Osteoblast (primary cell): Measurements from ENCODE around the gene AKAP6. TPM values are rescaled to one million over a fixed set of nuclear protein-coding genes. Genes with fewer than 3 reads are reported as not detected.

Source experiments
- DNase-seq: peaks from one replicate; pipeline ENCODE4 v3.0.0; 2011; ENCODE audit warnings: low spot score, mixed read lengths; ENCODE audit not compliant: insufficient read length; ENCODE audit errors: missing footprints
- H2AFZ ChIP-seq: 2 replicates; pipeline ENCODE4 v1.6.0; 2011; ENCODE audit warnings: mild to moderate bottlenecking, low read length
- H3K27ac ChIP-seq: 2 replicates; pipeline ENCODE4 v1.5.1; 2011; ENCODE audit warnings: mild to moderate bottlenecking, low read depth, low read length, moderate library complexity
- H3K27me3 ChIP-seq: 2 replicates; pipeline ENCODE4 v1.6.0; 2012; ENCODE audit warnings: mild to moderate bottlenecking, control low read depth, inconsistent platforms, low read length, moderate library complexity; ENCODE audit not compliant: insufficient read depth
- H3K36me3 ChIP-seq: 2 replicates; pipeline ENCODE4 v1.5.1; 2011; ENCODE audit warnings: mild to moderate bottlenecking, low read length, control low read depth, moderate library complexity; ENCODE audit not compliant: insufficient read depth
- H3K4me1 ChIP-seq: 2 replicates; pipeline ENCODE4 v1.5.1; 2011; ENCODE audit warnings: mild to moderate bottlenecking, low read length, control low read depth, moderate library complexity; ENCODE audit not compliant: insufficient read depth
- H3K4me2 ChIP-seq: 2 replicates; pipeline ENCODE4 v1.6.0; 2011; ENCODE audit warnings: mild to moderate bottlenecking, low read length; ENCODE audit not compliant: insufficient read depth
- H3K4me3 ChIP-seq: fragments of 200-600 bp; sonication (generic); 3 replicates; pipeline ENCODE4 v1.5.1; 2012; ENCODE audit warnings: mild to moderate bottlenecking, low read length, inconsistent platforms; ENCODE audit not compliant: insufficient read depth
- H3K79me2 ChIP-seq: 2 replicates; pipeline ENCODE4 v1.6.0; 2012; ENCODE audit warnings: mild to moderate bottlenecking, low read length, control low read depth, inconsistent platforms; ENCODE audit not compliant: insufficient read depth
- H3K9me3 ChIP-seq: 2 replicates; pipeline ENCODE4 v1.5.1; 2011; ENCODE audit warnings: low read depth, low read length, control low read depth
- H4K20me1 ChIP-seq: 2 replicates; pipeline ENCODE4 v1.6.0; 2012; ENCODE audit warnings: mild to moderate bottlenecking, low read length, control low read depth; ENCODE audit not compliant: insufficient read depth
- CTCF ChIP-seq: IDR thresholded peaks from 2 replicates; pipeline ENCODE4 v1.5.1; 2011; ENCODE audit warnings: mild to moderate bottlenecking, low read depth, low read length, moderate library complexity; ENCODE audit errors: extremely low read depth
- total RNA-seq: library from RNA; depleted of rRNA; stranded (reverse); fragments of >200 nt; gene quantifications from 2 replicates; pipeline ENCODE4 v1.2.3, GENCODE V29; 2012

AKAP6 gene
- total RNA-seq, 1 donor: 2.2 TPM

DNA sequence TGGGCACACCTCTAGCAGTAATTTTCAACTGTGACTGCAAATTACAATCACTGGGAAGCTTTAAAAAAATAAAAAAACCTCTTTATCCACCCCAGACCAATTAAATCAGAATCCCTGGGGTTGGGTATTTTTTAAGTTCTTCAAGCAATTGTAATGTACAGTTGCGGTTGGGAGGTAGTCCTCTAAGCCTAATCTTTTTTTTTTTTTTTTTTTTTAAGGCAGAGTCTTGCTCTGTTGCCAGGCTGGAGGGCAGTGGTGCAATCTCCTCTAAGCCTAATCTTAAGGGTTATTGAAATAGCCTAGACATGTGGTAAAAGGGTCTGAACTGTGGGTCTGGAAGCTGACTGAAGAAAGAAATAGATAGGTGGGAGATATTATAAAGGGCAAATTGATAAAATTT lies 230.5 kb downstream of the AKAP6 start:
- Histone ChIP-seq H3K4me3 (no peak overlapping the region), H3K36me3 (no peaks in the 10 kb centered on the region), H3K27me3 (no peaks in the 10 kb centered on the region), H3K9me3 (no peaks in the 10 kb centered on the region), H3K4me2 (peak overlapping the region; percentile 9), H2AFZ (no peak overlapping the region), H3K27ac (peak overlapping the region; percentile 25), H3K79me2 (no peaks in the 10 kb centered on the region), H4K20me1 (no peaks in the 10 kb centered on the region), H3K4me1 (peaks cover 15% of the 10 kb centered on the region)
- no peak for TF ChIP-seq CTCF
- DNase-seq: no peak

GRCh38 chr14:32560209-32560857 lies 231.2 kb downstream of the AKAP6 start:
- H3K27me3 ChIP-seq: no peaks in the 10 kb centered on the region
- H2AFZ ChIP-seq: no peak overlapping the region
- H3K9me3 ChIP-seq: no peaks in the 10 kb centered on the region
- H3K4me2 ChIP-seq: peak overlapping the region; percentile 9
- H3K36me3 ChIP-seq: no peaks in the 10 kb centered on the region
- TF ChIP-seq CTCF: peak; percentile 94
- no peak overlapping the region for H3K4me3 ChIP-seq
- no peaks in the 10 kb centered on the region for H4K20me1 ChIP-seq
- no peaks in the 10 kb centered on the region for H3K79me2 ChIP-seq
- DNase-seq: peak; percentile 58
- H3K4me1 ChIP-seq: peaks cover 15% of the 10 kb centered on the region
- H3K27ac ChIP-seq: no peak overlapping the region

DNA sequence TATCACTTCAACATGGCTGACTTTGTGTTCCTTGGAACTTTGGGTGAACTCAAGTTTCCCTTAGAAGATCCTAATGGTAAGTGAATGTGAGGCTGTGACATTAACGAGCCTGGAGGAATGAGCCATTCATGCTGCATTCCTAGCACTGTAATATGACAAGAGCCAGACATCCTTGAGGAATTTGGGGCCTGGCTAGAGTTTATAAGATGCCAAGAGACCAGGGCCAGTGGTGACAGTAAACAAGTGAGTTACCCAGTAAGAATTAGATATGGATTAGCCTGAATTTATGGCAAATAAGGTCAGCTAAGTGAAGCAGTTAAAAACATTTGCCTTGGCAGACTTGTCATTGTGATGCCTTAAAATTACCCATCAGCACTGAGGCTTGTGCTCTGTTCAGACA lies 232.4 kb downstream of the AKAP6 start:
- Histone ChIP-seq H3K27me3 (no peaks in the 10 kb centered on the region), H3K9me3 (no peaks in the 10 kb centered on the region), H2AFZ (no peak overlapping the region), H3K4me1 (peaks cover 15% of the 10 kb centered on the region), H3K79me2 (no peaks in the 10 kb centered on the region), H3K4me2 (no peak overlapping the region), H4K20me1 (no peaks in the 10 kb centered on the region), H3K27ac (no peak overlapping the region), H3K4me3 (no peak overlapping the region), H3K36me3 (no peaks in the 10 kb centered on the region)
- TF ChIP-seq CTCF: no peak
- DNase-seq: peak; percentile 29

- Histone ChIP-seq H3K27ac (no peak overlapping the region), H3K9me3 (no peaks in the 10 kb centered on the region), H3K4me3 (no peak overlapping the region), H4K20me1 (no peaks in the 10 kb centered on the region), H3K4me2 (no peak overlapping the region), H3K79me2 (no peaks in the 10 kb centered on the region), H2AFZ (peak overlapping the region; percentile 33), H3K36me3 (no peaks in the 10 kb centered on the region), H3K4me1 (peaks cover 16% of the 10 kb centered on the region), H3K27me3 (no peaks in the 10 kb centered on the region)
- no peak for TF ChIP-seq CTCF
- no peak for DNase-seq
Measured at GRCh38 chr14:32564596-32564995, 235.5 kb downstream of the AKAP6 start.
